HepG2 (cell line): Measurements from ENCODE around the gene RAPGEFL1. TPM values are rescaled to one million over a fixed set of nuclear protein-coding genes. Genes with fewer than 3 reads are reported as not detected.

Source experiments
- ATAC-seq: fragments of 200-7000 bp; cut with Tn5 transposase; 3 replicates; pipeline ENCODE4 v1.9.1; 2020; ENCODE audit warnings: mild to moderate bottlenecking, moderate library complexity
- BruUV-seq: library from RNA; stranded (reverse); fragments of 400-500 nt; replicated peaks from 2 replicates; lab custom pipeline; 2021; lab: Mats Ljungman, UMichigan
- CTCF ChIA-PET: fragments of 300-600 bp; formaldehyde crosslinking; extraction: SDS; loops from one replicate; lab custom pipeline; 2021; ENCODE audit warnings: low total read pairs, inconsistent platforms, low intra/inter-chr PET ratio; lab: Yijun Ruan, JAX
- POLR2A ChIA-PET: fragments of 350-600 bp; sonication (Branson Sonifier 250); formaldehyde crosslinking; loops from one replicate; lab custom pipeline; 2020; ENCODE audit warnings: antibody characterized with exemption, inconsistent platforms; lab: Yijun Ruan, JAX
- DNase-seq: peaks from one replicate; pipeline ENCODE4 v3.0.0-alpha.2; 2015; ENCODE audit warnings: low spot score
- FAIRE-seq: peaks from 3 replicates; lab custom pipeline; 2011; peaks lifted over from hg19 to GRCh38; lab: Jason Lieb, UNC
- H2AFZ ChIP-seq: one replicate; pipeline ENCODE4 v1.6.1; 2011; ENCODE audit warnings: low read length, inconsistent platforms
- H3K27ac ChIP-seq: fragments of 300-600 bp; 3 replicates; pipeline ENCODE4 v1.8.0; 2011; ENCODE audit warnings: mixed run types, mild to moderate bottlenecking, mixed read lengths, low read length, inconsistent platforms; ENCODE audit not compliant: insufficient read depth; ENCODE audit errors: extremely low read length
- H3K27me3 ChIP-seq, 2 experiments: fragments of 200-600 bp in 1 of 2; 2 replicates in 1 of 2; 3 replicates in 1 of 2; pipeline versions ENCODE4 v1.6.0 to v1.8.0; 2011; ENCODE audit warnings: low read length in 2 of 2, mild to moderate bottlenecking in 2 of 2, moderate library complexity in 2 of 2, inconsistent platforms in 1 of 2; ENCODE audit not compliant: insufficient read depth in 2 of 2, control insufficient read depth in 1 of 2
- H3K36me3 ChIP-seq, 2 experiments: fragments of 200-600 bp in 1 of 2; replicated peaks in 1 of 2; 2 replicates in 1 of 2; 3 replicates in 1 of 2; pipeline versions ENCODE4 v1.5.1 to v1.8.0; 2011; ENCODE audit warnings: low read length in 2 of 2, inconsistent platforms in 1 of 2; ENCODE audit not compliant: insufficient read depth in 2 of 2, control insufficient read depth in 1 of 2
- H3K4me1 ChIP-seq: 2 replicates; pipeline ENCODE4 v1.5.1; 2012; ENCODE audit warnings: low read length, inconsistent platforms; ENCODE audit not compliant: insufficient read depth
- H3K4me2 ChIP-seq: 2 replicates; pipeline ENCODE4 v1.6.0; 2011; ENCODE audit warnings: low read depth, low read length, inconsistent platforms
- H3K4me3 ChIP-seq, 3 experiments: fragments of 200-600 bp in 1 of 3; sonication (generic), shearing (Covaris generic) in 1 of 3; replicated peaks in 1 of 3; 2 replicates each; pipeline ENCODE4 v1.5.1; 2011 to 2016; ENCODE audit warnings: low read length in 3 of 3, inconsistent platforms in 2 of 3, low read depth in 2 of 3, mild to moderate bottlenecking in 2 of 3, control low read depth in 1 of 3, mixed read lengths in 1 of 3; ENCODE audit not compliant: insufficient read depth in 1 of 3
- H3K79me2 ChIP-seq: one replicate; pipeline ENCODE4 v1.6.1; 2011; ENCODE audit warnings: low read length, inconsistent platforms; ENCODE audit not compliant: insufficient read depth
- H3K9ac ChIP-seq: 2 replicates; pipeline ENCODE4 v1.6.0; 2011; ENCODE audit warnings: mild to moderate bottlenecking, low read depth, low read length, inconsistent platforms; ENCODE audit not compliant: insufficient read depth
- H3K9me3 ChIP-seq: 2 replicates; pipeline ENCODE4 v1.5.1; 2012; ENCODE audit warnings: mild to moderate bottlenecking, low read length
- H4K20me1 ChIP-seq: 2 replicates; pipeline ENCODE4 v1.6.0; 2011; ENCODE audit warnings: inconsistent platforms, mild to moderate bottlenecking, low read length, moderate library complexity; ENCODE audit not compliant: insufficient read depth
- AGO2 ChIP-seq: fragments of 200-400 bp; formaldehyde crosslinking; optimal IDR thresholded peaks from 2 replicates; pipeline ENCODE3; 2017; ENCODE audit warnings: mild to moderate bottlenecking, low read depth, low read length, moderate library complexity
- FOSL1 ChIP-seq: sonication (generic); formaldehyde crosslinking; IDR thresholded peaks from 2 replicates; pipeline ENCODE4 v1.9.0; 2021; ENCODE audit warnings: missing genetic modification reagents, borderline replicate concordance
- POLR2G ChIP-seq: fragments of 200-400 bp; formaldehyde crosslinking; IDR thresholded peaks from 2 replicates; pipeline ENCODE4 v1.6.1; 2018; ENCODE audit warnings: mild to moderate bottlenecking, low read depth, low read length, moderate library complexity
- SATB2 ChIP-seq: sonication (generic); formaldehyde crosslinking; IDR thresholded peaks from 2 replicates; pipeline ENCODE4 v1.5.0; 2020; ENCODE audit warnings: missing genetic modification reagents
- ZBTB3 ChIP-seq: sonication (generic); formaldehyde crosslinking; IDR thresholded peaks from 2 replicates; pipeline ENCODE4 v1.4.0; 2020; ENCODE audit warnings: low read depth, mild to moderate bottlenecking, moderate library complexity, missing genetic modification reagents, borderline replicate concordance
- ZNF18 ChIP-seq: sonication (generic); formaldehyde crosslinking; IDR thresholded peaks from 2 replicates; pipeline ENCODE4 v1.8.0; 2022; ENCODE audit warnings: mild to moderate bottlenecking, missing genetic modification reagents; ENCODE audit not compliant: insufficient replicate concordance
- ZNF687 ChIP-seq: sonication (generic); formaldehyde crosslinking; IDR thresholded peaks from 2 replicates; pipeline ENCODE4 v1.5.1; 2020; ENCODE audit warnings: mild to moderate bottlenecking, missing genetic modification reagents, moderate library complexity
- WGBS: methylation state at CpG from one replicate; pipeline ENCODE4 v1.1.6; 2017; ENCODE audit warnings: low lambda C conversion rate; 5-methylcytosine and 5-hydroxymethylcytosine counted together
- in situ Hi-C: cut with HindIII; loops from 2 replicates; pipeline ENCODE4 v1.10.0; 2017; ENCODE audit warnings: low pct_unique_long_range_greater_than_20kb; ENCODE audit not compliant: extremely low pct_ligation_motif_present
- intact Hi-C: fragments of 100-400 bp; cut with micrococcal nuclease; formaldehyde crosslinking; loops from one replicate; pipeline ENCODE4 v1.10.0; 2022; ENCODE audit not compliant: unreplicated experiment
- polyA plus RNA-seq, 8 experiments: library from polyadenylated mRNA; depleted of rRNA in 3 of 8; stranded (reverse) in 7 of 8; unstranded in 1 of 8; fragments of >200 nt; fragmentation: Illumina TruSeq in 4 of 8; extraction: Trizol in 4 of 8; gene quantifications; 2 replicates each; pipeline versions ENCODE4 v1.2.1 to v1.2.3, GENCODE V29; 2011 to 2016; ENCODE audit warnings: low read depth in 4 of 8, missing spikeins in 1 of 8, mixed read lengths in 1 of 8; ENCODE audit not compliant: insufficient read depth in 1 of 8
- total RNA-seq, 5 experiments: library from RNA; depleted of rRNA; stranded (reverse); fragments of >200 nt; fragmentation: Illumina TruSeq; extraction: Trizol; gene quantifications; 2 replicates each; pipeline ENCODE4 v1.2.3, GENCODE V29; 2016; ENCODE audit warnings: low read depth in 1 of 5

RAPGEFL1 gene
- total and polyA plus RNA-seq, 2 of the 13 experiments (the other 11 are each of a cell fraction or from before 2014, with no cell fraction given), result 4.5 to 7.8 TPM

DNA sequence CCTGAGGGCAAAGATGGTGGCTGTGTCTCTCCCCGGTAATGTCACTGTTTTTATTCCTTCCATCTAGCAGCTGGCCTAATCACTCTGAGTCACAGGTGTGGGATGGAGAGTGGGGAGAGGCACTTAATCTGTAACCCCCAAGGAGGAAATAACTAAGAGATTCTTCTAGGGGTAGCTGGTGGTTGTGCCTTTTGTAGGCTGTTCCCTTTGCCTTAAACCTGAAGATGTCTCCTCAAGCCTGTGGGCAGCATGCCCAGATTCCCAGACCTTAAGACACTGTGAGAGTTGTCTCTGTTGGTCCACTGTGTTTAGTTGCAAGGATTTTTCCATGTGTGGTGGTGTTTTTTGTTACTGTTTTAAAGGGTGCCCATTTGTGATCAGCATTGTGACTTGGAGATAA lies 5.5 kb upstream of the RAPGEFL1 start:
- FAIRE-seq, result no peak
- Histone ChIP-seq H4K20me1 (no peaks in the 10 kb centered on the region), H3K27me3 (no peaks in the 10 kb centered on the region)
- TF ChIP-seq AGO2 (no peak), POLR2G (0 out of 2 replicates have a peak, but pooled peaks have one; percentile 8), SATB2 (no peak), ZBTB3 (CRISPR knock-in tag) (no peak)
- TF ChIP-seq, all 625 proteins: peak for 1
- no peak overlapping the region for H3K4me3 ChIP-seq
- H3K79me2 ChIP-seq, result no peaks in the 10 kb centered on the region
- peaks cover 39% of the 10 kb centered on the region for H3K4me1 ChIP-seq
- intact Hi-C loops (no loop called here), in situ Hi-C loops (no loop called here)
- H2AFZ ChIP-seq, result no peak overlapping the region
- H3K9ac ChIP-seq, result no peak overlapping the region
- no peak overlapping the region for H3K4me2 ChIP-seq
- 100% methylated on average over 1 of the region's 1 CpG for WGBS
- H3K36me3 ChIP-seq, result peaks cover 40 to 72% of the 10 kb centered on the region in 2 experiments
- ATAC-seq, result no peak
- H3K27ac ChIP-seq, result no peak overlapping the region
- ChIA-PET CTCF (no interaction called here), POLR2A (interaction anchor here (1.0 kb wide), 1 partner anchor 32 kb away, joined by 3 read pairs; the partner anchor contains the start of gene CASC3)
- BruUV-seq, result no TSS peak
- no peaks in the 10 kb centered on the region for H3K9me3 ChIP-seq
- DNase-seq, result no peak

DNA sequence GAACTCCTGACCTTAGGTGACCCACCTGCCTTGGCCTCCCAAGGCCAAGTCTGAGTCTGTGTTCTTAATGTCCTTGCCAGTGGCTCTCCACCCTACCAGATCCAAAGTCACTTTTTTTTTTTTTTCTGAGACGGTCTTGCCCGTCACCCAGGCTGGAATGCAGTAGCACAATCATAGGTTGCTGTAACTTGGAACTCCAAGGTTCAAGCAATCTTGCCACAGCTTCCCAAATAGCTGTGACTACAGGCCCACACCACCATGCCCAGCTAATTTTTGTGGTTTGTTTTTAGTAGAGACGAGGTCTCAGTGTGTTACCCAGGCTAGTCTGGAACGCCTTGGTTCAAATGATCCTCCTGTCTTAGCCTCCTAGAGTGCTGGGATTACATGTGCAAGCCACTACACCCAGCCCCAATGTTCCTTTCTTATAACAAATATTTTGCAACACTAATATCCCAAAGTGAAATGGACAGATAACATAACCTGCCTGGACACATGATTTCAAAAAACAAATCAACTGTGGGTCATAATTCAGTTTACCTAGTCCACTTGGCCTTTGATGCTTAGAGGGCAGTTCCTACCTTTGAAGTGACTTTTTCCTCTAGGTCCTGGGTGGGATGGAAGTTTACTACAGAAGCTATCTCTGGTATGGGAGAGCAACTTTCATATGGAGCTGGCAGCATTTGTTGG lies 4.0 kb upstream of the RAPGEFL1 start:
- peak; percentile 74 for ATAC-seq
- no peak overlapping the region for H3K4me3 ChIP-seq
- no peaks in the 10 kb centered on the region for H4K20me1 ChIP-seq
- 43% methylated on average over 4 of the region's 4 CpGs for WGBS
- no peaks in the 10 kb centered on the region for H3K9me3 ChIP-seq
- 0 out of 2 replicates have a peak overlapping the region, but pooled peaks have one; percentile 2 for H3K4me2 ChIP-seq
- intact Hi-C loops (no loop called here), in situ Hi-C loops (no loop called here)
- CTCF ChIA-PET, result no interaction called here
- peaks cover 35% of the 10 kb centered on the region for H3K4me1 ChIP-seq
- H3K9ac ChIP-seq, result no peak overlapping the region
- POLR2A ChIA-PET, result interaction anchor here (1.1 to 3.0 kb wide), 5 partner anchors 11 to 73 kb away, joined by 5 to 12 read pairs (median 7); partner anchors contain the start of genes CASC3 and NR1D1
- no peak overlapping the region for H2AFZ ChIP-seq
- peak; percentile 98 for FAIRE-seq
- peak; percentile 89 for DNase-seq
- BruUV-seq, result no TSS peak
- no peaks in the 10 kb centered on the region for H3K79me2 ChIP-seq
- no peaks in the 10 kb centered on the region for H3K27me3 ChIP-seq
- peaks cover 35 to 63% of the 10 kb centered on the region in 2 experiments for H3K36me3 ChIP-seq
- H3K27ac ChIP-seq, result peak overlapping the region; percentile 56
- TF ChIP-seq ZNF18 (CRISPR knock-in tag), result no peak
- TF ChIP-seq ZNF687 (CRISPR knock-in tag), result no peak
- no peak for TF ChIP-seq FOSL1 (CRISPR knock-in tag)
